Umbilical cord (tissue), 2 donors: Measurements from ENCODE around the gene PIK3CG. TPM values are rescaled to one million over a fixed set of nuclear protein-coding genes. Genes with fewer than 3 reads are reported as not detected.
"Not testable (repeated sequence)": the region's sequence is repeated elsewhere in the genome, so short reads cannot be mapped to it uniquely, and the experiment has no call there.

Experiments
- DNase-seq: peaks from one replicate; pipeline ENCODE4 v3.0.0-alpha.2; 2015; ENCODE audit warnings: low spot score
- total RNA-seq: library from RNA; depleted of rRNA; stranded (reverse); fragments of >200 nt; gene quantifications from one replicate; pipeline ENCODE4 v1.2.3, GENCODE V29; 2014; ENCODE audit warnings: low replicate concordance; ENCODE audit not compliant: insufficient read depth

PIK3CG gene
- total RNA-seq, 1 donor from 2014 or later, result 10.6 TPM

- DNase-seq, result no peak
These were observed 22.3 kb downstream of the PIK3CG start for GRCh38 chr7:106887421-106887820.

GRCh38 chr7:106888204-106888603, 23.1 kb downstream of the PIK3CG start:
- DNase-seq, result no peak

GRCh38 chr7:106890952-106891351, 25.9 kb downstream of the PIK3CG start:
- no peak for DNase-seq

GRCh38 chr7:106891548-106892410, 26.7 kb downstream of the PIK3CG start:
- no peak for DNase-seq

GRCh38 chr7:106893591-106893990, 28.5 kb downstream of the PIK3CG start:
- DNase-seq, result no peak

- no peak for DNase-seq
These were observed 30.3 kb downstream of the PIK3CG start for GRCh38 chr7:106895246-106895864.

GRCh38 chr7:106896231-106896630, 31.1 kb downstream of the PIK3CG start:
- no peak for DNase-seq

- DNase-seq, result not testable (repeated sequence)
These were observed 32.5 kb downstream of the PIK3CG start for GRCh38 chr7:106897553-106897952.

- DNase-seq, result not testable (repeated sequence)
These were observed 33.9 kb downstream of the PIK3CG start for GRCh38 chr7:106898967-106899366.

- DNase-seq, result no peak
These were observed 36.9 kb downstream of the PIK3CG start for GRCh38 chr7:106901828-106902441.

- no peak for DNase-seq
These were observed 40.7 kb downstream of the PIK3CG start for GRCh38 chr7:106905734-106906133.

GRCh38 chr7:106911959-106912358, 46.9 kb downstream of the PIK3CG start:
- DNase-seq, result no peak

GRCh38 chr7:106914018-106914607, 49.0 kb downstream of the PIK3CG start:
- DNase-seq, result no peak

GRCh38 chr7:106915407-106915806, 50.3 kb downstream of the PIK3CG start:
- DNase-seq, result no peak

- no peak for DNase-seq
These were observed 50.8 kb downstream of the PIK3CG start for GRCh38 chr7:106915873-106916272.

- peak; percentile 1 for DNase-seq
These were observed 51.6 kb downstream of the PIK3CG start for GRCh38 chr7:106916679-106917078.

- no peak for DNase-seq
These were observed 53.9 kb downstream of the PIK3CG start for GRCh38 chr7:106918991-106919390.

GRCh38 chr7:106924468-106924867, 59.4 kb downstream of the PIK3CG start:
- DNase-seq, result not testable (repeated sequence)

- no peak for DNase-seq
These were observed 61.8 kb downstream of the PIK3CG start for GRCh38 chr7:106926892-106927291.

GRCh38 chr7:106927536-106927935, 62.5 kb downstream of the PIK3CG start:
- no peak for DNase-seq

- not testable (repeated sequence) for DNase-seq
These were observed 64.5 kb downstream of the PIK3CG start for GRCh38 chr7:106929616-106930015.

- no peak for DNase-seq
These were observed 71.2 kb downstream of the PIK3CG start for GRCh38 chr7:106936236-106936635.
